Astrocyte (in vitro differentiated cells and primary cell): Measurements from ENCODE around the gene JAZF1. TPM values are rescaled to one million over a fixed set of nuclear protein-coding genes. Genes with fewer than 3 reads are reported as not detected.

ENCODE experiments used
- DNase-seq: peaks from one replicate; pipeline ENCODE4 v3.0.0-alpha.2; 2010; ENCODE audit warnings: low read depth
- FAIRE-seq: peaks from 2 replicates; lab custom pipeline; 2011; peaks lifted over from hg19 to GRCh38; lab: Jason Lieb, UNC
- H2AFZ ChIP-seq: 2 replicates; pipeline ENCODE4 v1.6.0; 2012; ENCODE audit warnings: low read depth, low read length, inconsistent platforms
- H3K27ac ChIP-seq: 2 replicates; pipeline ENCODE4 v1.5.1; 2011; ENCODE audit warnings: low read depth, low read length, inconsistent platforms
- H3K27me3 ChIP-seq: 2 replicates; pipeline ENCODE4 v1.6.0; 2011; ENCODE audit warnings: low read length, inconsistent platforms; ENCODE audit not compliant: insufficient read depth
- H3K36me3 ChIP-seq: 2 replicates; pipeline ENCODE4 v1.5.1; 2011; ENCODE audit warnings: low read length, inconsistent platforms; ENCODE audit not compliant: insufficient read depth
- H3K4me1 ChIP-seq: 2 replicates; pipeline ENCODE4 v1.5.1; 2011; ENCODE audit warnings: low read length, inconsistent platforms; ENCODE audit not compliant: insufficient read depth
- H3K4me2 ChIP-seq: 2 replicates; pipeline ENCODE4 v1.6.0; 2012; ENCODE audit warnings: low read length, inconsistent platforms
- H3K4me3 ChIP-seq: 2 replicates; pipeline ENCODE4 v1.5.1; 2011; ENCODE audit warnings: low read depth, mild to moderate bottlenecking, low read length, inconsistent platforms; ENCODE audit not compliant: insufficient read depth
- H3K79me2 ChIP-seq: 2 replicates; pipeline ENCODE4 v1.6.0; 2012; ENCODE audit warnings: mild to moderate bottlenecking, low read length, inconsistent platforms; ENCODE audit not compliant: insufficient read depth
- H3K9ac ChIP-seq: 2 replicates; pipeline ENCODE4 v1.6.0; 2012; ENCODE audit warnings: mild to moderate bottlenecking, low read length, inconsistent platforms
- H3K9me3 ChIP-seq: 2 replicates; pipeline ENCODE4 v1.5.1; 2012; ENCODE audit warnings: low read depth, mild to moderate bottlenecking, low read length, inconsistent platforms; ENCODE audit not compliant: insufficient read depth
- H4K20me1 ChIP-seq: 2 replicates; pipeline ENCODE4 v1.6.0; 2012; ENCODE audit warnings: low read length, inconsistent platforms; ENCODE audit not compliant: insufficient read depth
- H3K27ac Mint-ChIP-seq: one replicate; pipeline ENCODE4 v1.8.0; 2021; ENCODE audit warnings: mild to moderate bottlenecking, mixed read lengths; ENCODE audit not compliant: unreplicated experiment
- H3K27me3 Mint-ChIP-seq: one replicate; pipeline ENCODE4 v1.8.0; 2021; ENCODE audit warnings: low read depth, mixed read lengths; ENCODE audit not compliant: unreplicated experiment
- H3K36me3 Mint-ChIP-seq: one replicate; pipeline ENCODE4 v1.8.0; 2021; ENCODE audit warnings: low read depth, mixed read lengths; ENCODE audit not compliant: unreplicated experiment
- H3K4me1 Mint-ChIP-seq: one replicate; pipeline ENCODE4 v1.8.0; 2021; ENCODE audit warnings: low read depth, mixed read lengths; ENCODE audit not compliant: unreplicated experiment
- H3K4me3 Mint-ChIP-seq: one replicate; pipeline ENCODE4 v1.8.0; 2021; ENCODE audit warnings: mild to moderate bottlenecking, moderate library complexity, mixed read lengths; ENCODE audit not compliant: unreplicated experiment
- H3K9me3 Mint-ChIP-seq: one replicate; pipeline ENCODE4 v1.8.0; 2021; ENCODE audit warnings: mild to moderate bottlenecking, mixed read lengths; ENCODE audit not compliant: unreplicated experiment
- EZH2 ChIP-seq: IDR thresholded peaks from 2 replicates; pipeline ENCODE4 v1.6.1; 2012; ENCODE audit warnings: mild to moderate bottlenecking, low read length, inconsistent platforms; ENCODE audit not compliant: insufficient read depth
- total RNA-seq: library from RNA; stranded (reverse); gene quantifications from 2 replicates; pipeline ENCODE4 v1.2.1, GENCODE V29; 2021
- TF ChIP-seq, protein P1 (sequence below): IDR thresholded peaks from 2 replicates; pipeline ENCODE4 v1.5.1; 2011; ENCODE audit warnings: low read depth, mild to moderate bottlenecking, inconsistent platforms, low read length, moderate library complexity; ENCODE audit not compliant: insufficient read depth

JAZF1 gene
- total RNA-seq, 1 donor from 2014 or later = 20.1 TPM

GRCh38 chr7:28083164-28083997 lies 97.2 kb downstream of the JAZF1 start:
- H4K20me1 ChIP-seq = peaks cover 34% of the 10 kb centered on the region
- Mint-ChIP-seq H3K27ac (no peak overlapping the region), H3K36me3 (peaks cover 5% of the 10 kb centered on the region), H3K27me3 (no peaks in the 10 kb centered on the region), H3K4me3 (no peak overlapping the region), H3K4me1 (peaks cover 8% of the 10 kb centered on the region), H3K9me3 (no peaks in the 10 kb centered on the region)
- no peak overlapping the region for H3K27ac ChIP-seq
- no peak for DNase-seq
- no peak overlapping the region for H3K4me2 ChIP-seq
- no peaks in the 10 kb centered on the region for H3K79me2 ChIP-seq
- H3K36me3 ChIP-seq = no peaks in the 10 kb centered on the region
- no peaks in the 10 kb centered on the region for H3K4me1 ChIP-seq
- H3K9ac ChIP-seq = no peak overlapping the region
- H3K27me3 ChIP-seq = no peaks in the 10 kb centered on the region
- no peaks in the 10 kb centered on the region for H3K9me3 ChIP-seq
- peak; percentile 9 for FAIRE-seq
- H3K4me3 ChIP-seq = no peak overlapping the region
- H2AFZ ChIP-seq = no peak overlapping the region
- no peak for TF ChIP-seq EZH2
- TF ChIP-seq, protein P1, sequence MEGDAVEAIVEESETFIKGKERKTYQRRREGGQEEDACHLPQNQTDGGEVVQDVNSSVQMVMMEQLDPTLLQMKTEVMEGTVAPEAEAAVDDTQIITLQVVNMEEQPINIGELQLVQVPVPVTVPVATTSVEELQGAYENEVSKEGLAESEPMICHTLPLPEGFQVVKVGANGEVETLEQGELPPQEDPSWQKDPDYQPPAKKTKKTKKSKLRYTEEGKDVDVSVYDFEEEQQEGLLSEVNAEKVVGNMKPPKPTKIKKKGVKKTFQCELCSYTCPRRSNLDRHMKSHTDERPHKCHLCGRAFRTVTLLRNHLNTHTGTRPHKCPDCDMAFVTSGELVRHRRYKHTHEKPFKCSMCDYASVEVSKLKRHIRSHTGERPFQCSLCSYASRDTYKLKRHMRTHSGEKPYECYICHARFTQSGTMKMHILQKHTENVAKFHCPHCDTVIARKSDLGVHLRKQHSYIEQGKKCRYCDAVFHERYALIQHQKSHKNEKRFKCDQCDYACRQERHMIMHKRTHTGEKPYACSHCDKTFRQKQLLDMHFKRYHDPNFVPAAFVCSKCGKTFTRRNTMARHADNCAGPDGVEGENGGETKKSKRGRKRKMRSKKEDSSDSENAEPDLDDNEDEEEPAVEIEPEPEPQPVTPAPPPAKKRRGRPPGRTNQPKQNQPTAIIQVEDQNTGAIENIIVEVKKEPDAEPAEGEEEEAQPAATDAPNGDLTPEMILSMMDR = no peak

GRCh38 chr7:28082071-28082470 lies 98.5 kb downstream of the JAZF1 start:
- Histone ChIP-seq H3K27ac (no peak overlapping the region), H3K4me1 (no peaks in the 10 kb centered on the region), H3K9ac (no peak overlapping the region), H3K4me3 (no peak overlapping the region), H3K4me2 (no peak overlapping the region), H3K36me3 (no peaks in the 10 kb centered on the region), H3K9me3 (no peaks in the 10 kb centered on the region), H3K79me2 (peaks cover 2% of the 10 kb centered on the region), H4K20me1 (peaks cover 39% of the 10 kb centered on the region), H3K27me3 (no peaks in the 10 kb centered on the region), H2AFZ (no peak overlapping the region)
- Mint-ChIP-seq H3K4me3 (no peak overlapping the region), H3K27me3 (no peaks in the 10 kb centered on the region), H3K36me3 (peaks cover 5% of the 10 kb centered on the region), H3K27ac (no peak overlapping the region), H3K9me3 (no peaks in the 10 kb centered on the region), H3K4me1 (peaks cover 10% of the 10 kb centered on the region)
- no peak for DNase-seq
- TF ChIP-seq, protein P1 = no peak
- no peak for TF ChIP-seq EZH2
- FAIRE-seq = no peak

GRCh38 chr7:28081016-28081415 lies 99.6 kb downstream of the JAZF1 start:
- no peaks in the 10 kb centered on the region for H3K4me1 ChIP-seq
- no peak overlapping the region for H3K27ac ChIP-seq
- no peaks in the 10 kb centered on the region for H3K9me3 ChIP-seq
- TF ChIP-seq, protein P1 = no peak
- no peak for TF ChIP-seq EZH2
- H4K20me1 ChIP-seq = peaks cover 35% of the 10 kb centered on the region
- no peak overlapping the region for H3K27ac Mint-ChIP-seq
- H3K4me2 ChIP-seq = no peak overlapping the region
- no peak overlapping the region for H3K4me3 ChIP-seq
- H3K27me3 ChIP-seq = no peaks in the 10 kb centered on the region
- H3K9me3 Mint-ChIP-seq = no peaks in the 10 kb centered on the region
- H3K36me3 ChIP-seq = no peaks in the 10 kb centered on the region
- DNase-seq = no peak
- H3K9ac ChIP-seq = no peak overlapping the region
- H2AFZ ChIP-seq = no peak overlapping the region
- no peaks in the 10 kb centered on the region for H3K27me3 Mint-ChIP-seq
- peaks cover 3% of the 10 kb centered on the region for H3K79me2 ChIP-seq
- FAIRE-seq = no peak
- peaks cover 11% of the 10 kb centered on the region for H3K4me1 Mint-ChIP-seq
- peaks cover 5% of the 10 kb centered on the region for H3K36me3 Mint-ChIP-seq
- no peak overlapping the region for H3K4me3 Mint-ChIP-seq
